Hepatocyte (in vitro differentiated cells): ENCODE data around the gene KCNJ5.

Experiments
- EZH2 ChIP-seq: fragments of 200-600 bp; sonication (generic); IDR thresholded peaks from 2 replicates; pipeline ENCODE4 v1.6.1; 2016; ENCODE audit warnings: antibody characterized with exemption, mild to moderate bottlenecking, borderline replicate concordance
- EZH2phosphoT487 ChIP-seq: fragments of 200-600 bp; sonication (generic); IDR thresholded peaks from one replicate; pipeline ENCODE4 v1.6.1; 2018; ENCODE audit warnings: antibody characterized with exemption, mild to moderate bottlenecking, low read depth, moderate library complexity; ENCODE audit not compliant: unreplicated experiment, severe bottlenecking
- TF ChIP-seq, protein P1 (sequence below): fragments of 200-600 bp; sonication (generic); IDR thresholded peaks from 2 replicates; pipeline ENCODE4 v1.5.1; 2016; ENCODE audit warnings: antibody characterized with exemption, mild to moderate bottlenecking; ENCODE audit not compliant: poor library complexity

DNA sequence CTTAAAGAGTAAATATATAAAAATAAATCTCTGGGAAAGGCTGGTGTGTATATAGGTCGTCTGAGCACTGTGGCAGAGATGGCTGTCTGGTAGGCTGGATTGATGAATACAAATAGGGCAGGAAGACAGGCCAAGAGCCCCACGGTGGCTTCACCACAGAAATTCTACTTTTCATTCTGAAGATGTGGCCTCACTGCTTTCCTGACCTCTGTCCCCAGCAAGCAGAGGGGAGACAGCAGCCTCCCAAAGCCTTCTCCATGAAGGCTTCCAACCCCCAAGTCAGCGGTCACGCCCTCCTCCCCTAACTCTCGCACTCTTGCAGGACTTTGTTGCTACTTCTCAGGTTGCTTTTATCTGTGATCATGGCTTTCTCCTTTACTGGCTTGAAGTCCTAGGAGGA is 13.4 kb upstream of the KCNJ5 start:
- TF ChIP-seq, protein P1, sequence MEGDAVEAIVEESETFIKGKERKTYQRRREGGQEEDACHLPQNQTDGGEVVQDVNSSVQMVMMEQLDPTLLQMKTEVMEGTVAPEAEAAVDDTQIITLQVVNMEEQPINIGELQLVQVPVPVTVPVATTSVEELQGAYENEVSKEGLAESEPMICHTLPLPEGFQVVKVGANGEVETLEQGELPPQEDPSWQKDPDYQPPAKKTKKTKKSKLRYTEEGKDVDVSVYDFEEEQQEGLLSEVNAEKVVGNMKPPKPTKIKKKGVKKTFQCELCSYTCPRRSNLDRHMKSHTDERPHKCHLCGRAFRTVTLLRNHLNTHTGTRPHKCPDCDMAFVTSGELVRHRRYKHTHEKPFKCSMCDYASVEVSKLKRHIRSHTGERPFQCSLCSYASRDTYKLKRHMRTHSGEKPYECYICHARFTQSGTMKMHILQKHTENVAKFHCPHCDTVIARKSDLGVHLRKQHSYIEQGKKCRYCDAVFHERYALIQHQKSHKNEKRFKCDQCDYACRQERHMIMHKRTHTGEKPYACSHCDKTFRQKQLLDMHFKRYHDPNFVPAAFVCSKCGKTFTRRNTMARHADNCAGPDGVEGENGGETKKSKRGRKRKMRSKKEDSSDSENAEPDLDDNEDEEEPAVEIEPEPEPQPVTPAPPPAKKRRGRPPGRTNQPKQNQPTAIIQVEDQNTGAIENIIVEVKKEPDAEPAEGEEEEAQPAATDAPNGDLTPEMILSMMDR = no peak
- TF ChIP-seq EZH2 (no peak), EZH2phosphoT487 (no peak)
